H1 (cell line): ENCODE data around the gene ANKS1B. TPM values are rescaled to one million over a fixed set of nuclear protein-coding genes. Genes with fewer than 3 reads are reported as not detected.

Experiments
- CTCF ChIA-PET: fragments of 300-600 bp; sonication (Branson Sonifier 250); formaldehyde crosslinking; loops from one replicate; lab custom pipeline; 2021; ENCODE audit not compliant: partially characterized antibody; lab: Charles Lee
- POLR2A ChIA-PET: fragments of 300-600 bp; sonication (Branson Sonifier 250); formaldehyde crosslinking; loops from one replicate; lab custom pipeline; 2021; ENCODE audit warnings: inconsistent platforms; ENCODE audit not compliant: partially characterized antibody; lab: Charles Lee
- DNase-seq, 2 experiments: peaks; one replicate each; pipeline versions ENCODE4 v3.0.0 to v3.0.0-alpha.2; 2010 to 2022; ENCODE audit warnings: low spot score in 2 of 2, low read depth in 1 of 2, mixed read lengths in 1 of 2
- FAIRE-seq: peaks from 2 replicates; lab custom pipeline; 2011; peaks lifted over from hg19 to GRCh38; lab: Jason Lieb, UNC
- H2AFZ ChIP-seq: 2 replicates; pipeline ENCODE4 v1.8.1; 2012; ENCODE audit warnings: low read length, inconsistent platforms
- H2AK5ac ChIP-seq: 2 replicates; pipeline ENCODE4 v1.6.1; 2013; ENCODE audit warnings: low read depth, low read length
- H2BK120ac ChIP-seq: replicated peaks from 2 replicates; pipeline ENCODE3; 2013; ENCODE audit warnings: low read depth, low read length, inconsistent platforms
- H2BK12ac ChIP-seq: 2 replicates; pipeline ENCODE4 v1.6.1; 2013; ENCODE audit warnings: low read depth, low read length
- H2BK15ac ChIP-seq: 2 replicates; pipeline ENCODE4 v1.6.1; 2013; ENCODE audit warnings: low read length
- H2BK20ac ChIP-seq: 2 replicates; pipeline ENCODE4 v1.6.1; 2013; ENCODE audit warnings: low read length
- H2BK5ac ChIP-seq: 2 replicates; pipeline ENCODE4 v1.6.1; 2013; ENCODE audit warnings: low read depth, low read length
- H3K14ac ChIP-seq: 2 replicates; pipeline ENCODE4 v1.6.1; 2013; ENCODE audit warnings: inconsistent platforms; ENCODE audit not compliant: insufficient read length
- H3K18ac ChIP-seq: 2 replicates; pipeline ENCODE4 v1.6.1; 2013; ENCODE audit warnings: low read length; ENCODE audit errors: extremely low read depth
- H3K23ac ChIP-seq: 2 replicates; pipeline ENCODE4 v1.6.1; 2013; ENCODE audit warnings: inconsistent platforms; ENCODE audit not compliant: insufficient read length
- H3K23me2 ChIP-seq: 2 replicates; pipeline ENCODE4 v1.6.1; 2013; ENCODE audit warnings: low read depth, low read length
- H3K27ac ChIP-seq: 2 replicates; pipeline ENCODE4 v1.6.1; 2011; ENCODE audit warnings: low read depth, low read length, inconsistent platforms
- H3K27me3 ChIP-seq, 4 experiments: replicated peaks in 1 of 4; 1 replicate in 1 of 4; 2 replicates in 3 of 4; pipeline versions ENCODE4 v1.6.1 to v1.8.1; 2011 to 2013; ENCODE audit warnings: low read length in 3 of 4, mild to moderate bottlenecking in 3 of 4, inconsistent platforms in 2 of 4, mixed read lengths in 2 of 4, moderate library complexity in 1 of 4; ENCODE audit not compliant: control insufficient read depth in 3 of 4, insufficient read depth in 3 of 4; ENCODE audit errors: extremely low read depth in 1 of 4
- H3K36me3 ChIP-seq, 4 experiments: 2 replicates each; pipeline versions ENCODE4 v1.6.1 to v1.8.1; 2011 to 2013; ENCODE audit warnings: mild to moderate bottlenecking in 4 of 4, low read length in 3 of 4, moderate library complexity in 2 of 4, control low read depth in 1 of 4, inconsistent platforms in 1 of 4; ENCODE audit not compliant: insufficient read depth in 4 of 4, control insufficient read depth in 2 of 4
- H3K4ac ChIP-seq: replicated peaks from 2 replicates; pipeline ENCODE3; 2013; ENCODE audit warnings: low read length, low read depth, mixed read lengths, inconsistent platforms; ENCODE audit not compliant: insufficient read length
- H3K4me1 ChIP-seq, 4 experiments: replicated peaks in 1 of 4; 1 replicate in 1 of 4; 2 replicates in 3 of 4; pipeline versions ENCODE4 v1.6.1 to v1.8.1; 2011 to 2013; ENCODE audit warnings: low read length in 3 of 4, inconsistent platforms in 2 of 4, mixed read lengths in 1 of 4; ENCODE audit not compliant: insufficient read depth in 4 of 4, control insufficient read depth in 3 of 4
- H3K4me2 ChIP-seq, 2 experiments: 2 replicates each; pipeline versions ENCODE4 v1.6.1 to v1.8.1; 2011 to 2013; ENCODE audit warnings: low read depth in 2 of 2, low read length in 2 of 2, control low read depth in 1 of 2, inconsistent platforms in 1 of 2, mild to moderate bottlenecking in 1 of 2; ENCODE audit not compliant: insufficient read depth in 1 of 2
- H3K4me3 ChIP-seq, 4 experiments: fragments of 200-600, 300-600 bp in 1 of 4; sonication (generic), shearing (Covaris generic), sonication (Bioruptor Twin) in 1 of 4; 2 replicates each; pipeline versions ENCODE4 v1.5.1 to v1.8.1; 2011 to 2016; ENCODE audit warnings: low read length in 4 of 4, low read depth in 3 of 4, control low read depth in 2 of 4, inconsistent platforms in 2 of 4, mild to moderate bottlenecking in 2 of 4, mixed read lengths in 1 of 4, moderate library complexity in 1 of 4; ENCODE audit not compliant: insufficient read depth in 2 of 4; ENCODE audit errors: extremely low read depth in 1 of 4
- H3K56ac ChIP-seq: replicated peaks from 2 replicates; pipeline ENCODE3; 2013; ENCODE audit warnings: low read depth, mild to moderate bottlenecking, mixed read lengths, low read length, inconsistent platforms; ENCODE audit not compliant: insufficient read length
- H3K79me1 ChIP-seq: 2 replicates; pipeline ENCODE4 v1.6.1; 2013; ENCODE audit warnings: low read depth, low read length, control low read depth
- H3K79me2 ChIP-seq, 2 experiments: 2 replicates each; pipeline versions ENCODE4 v1.6.1 to v1.8.1; 2012 to 2013; ENCODE audit warnings: low read length in 2 of 2, mild to moderate bottlenecking in 2 of 2, inconsistent platforms in 1 of 2; ENCODE audit not compliant: insufficient read depth in 2 of 2, control insufficient read depth in 1 of 2
- H3K9ac ChIP-seq, 4 experiments: replicated peaks in 1 of 4; 1 replicate in 1 of 4; 2 replicates in 3 of 4; pipeline versions ENCODE4 v1.6.1 to v1.8.1; 2011 to 2013; ENCODE audit warnings: low read depth in 3 of 4, low read length in 3 of 4, control low read depth in 2 of 4, mild to moderate bottlenecking in 2 of 4, moderate library complexity in 2 of 4, inconsistent platforms in 1 of 4; ENCODE audit errors: extremely low read depth in 1 of 4
- H3K9me3 ChIP-seq, 2 experiments: 2 replicates each; pipeline versions ENCODE4 v1.6.1 to v1.8.1; 2012 to 2013; ENCODE audit warnings: mild to moderate bottlenecking in 2 of 2, moderate library complexity in 2 of 2, control low read depth in 1 of 2, inconsistent platforms in 1 of 2, low read depth in 1 of 2, low read length in 1 of 2, mixed read lengths in 1 of 2; ENCODE audit not compliant: insufficient read depth in 2 of 2
- H4K20me1 ChIP-seq, 2 experiments: replicated peaks in 1 of 2; 2 replicates each; pipeline versions ENCODE3 to v1.8.1; 2011 to 2013; ENCODE audit warnings: inconsistent platforms in 2 of 2, low read length in 2 of 2, mild to moderate bottlenecking in 1 of 2; ENCODE audit not compliant: insufficient read depth in 2 of 2, control insufficient read depth in 1 of 2
- H4K5ac ChIP-seq: 2 replicates; pipeline ENCODE4 v1.6.1; 2013; ENCODE audit warnings: low read length, low read depth, mixed read lengths, inconsistent platforms; ENCODE audit not compliant: insufficient read length
- H4K8ac ChIP-seq: 2 replicates; pipeline ENCODE4 v1.8.0; 2013; ENCODE audit warnings: mild to moderate bottlenecking, moderate library complexity, low read length, inconsistent platforms; ENCODE audit not compliant: insufficient read depth; ENCODE audit errors: extremely low read depth
- H4K91ac ChIP-seq: replicated peaks from 2 replicates; pipeline ENCODE3; 2013; ENCODE audit warnings: low read length, mixed read lengths, inconsistent platforms; ENCODE audit not compliant: insufficient read length
- JUND ChIP-seq: IDR thresholded peaks from 2 replicates; pipeline ENCODE4 v1.6.1; 2011; ENCODE audit warnings: mild to moderate bottlenecking, improper control_type of control experiment, low read length
- NANOG ChIP-seq: IDR thresholded peaks from 2 replicates; pipeline ENCODE4 v1.6.1; 2011; ENCODE audit warnings: low read length, low read depth, mild to moderate bottlenecking, inconsistent platforms; ENCODE audit not compliant: insufficient read depth, poor library complexity, severe bottlenecking
- SIN3A ChIP-seq, 2 experiments: IDR thresholded peaks in 1 of 2; conservative IDR thresholded peaks in 1 of 2; 2 replicates each; pipeline ENCODE4 v1.6.1; 2011 to 2012; ENCODE audit warnings: low read length in 2 of 2, improper control_type of control experiment in 1 of 2, low read depth in 1 of 2, mild to moderate bottlenecking in 1 of 2
- WGBS, 2 experiments: shearing (Covaris generic) in 1 of 2; methylation state at CpG; one replicate each; pipeline versions ENCODE4 v1.1.6 to v1.1.7; 2013 to 2015; ENCODE audit warnings: low lambda C conversion rate in 2 of 2, mixed read lengths in 2 of 2, inconsistent platforms in 1 of 2, low coverage in 1 of 2, missing lambda C conversion rate in 1 of 2; ENCODE audit not compliant: insufficient replicate concordance in 2 of 2, insufficient coverage in 1 of 2, insufficient read length in 1 of 2; ENCODE audit errors: extremely low coverage in 1 of 2, missing lambda C conversion rate in 1 of 2; 5-methylcytosine and 5-hydroxymethylcytosine counted together
- polyA plus RNA-seq, 7 experiments: library from polyadenylated mRNA; depleted of rRNA in 3 of 7; stranded (reverse) in 5 of 7; unstranded in 2 of 7; fragments of >200 nt in 5 of 7; fragments of 200-250 nt in 2 of 7; gene quantifications; 1 replicate in 5 of 7; 2 replicates in 1 of 7; 4 replicates in 1 of 7; pipeline versions ENCODE4 v1.2.1 to v1.2.3, GENCODE V29; 2011 to 2013; ENCODE audit warnings: missing spikeins in 2 of 7, mixed read lengths in 2 of 7
- total RNA-seq: library from RNA; stranded (reverse); fragmentation: NEBNext Ultra II Directional; extraction: Animal tissue kit (Norgen Biotek cat#: 25700); gene quantifications from 2 replicates; pipeline ENCODE4 v1.2.1, GENCODE V29; 2021
- TF ChIP-seq, protein P1 (sequence below): IDR thresholded peaks from 2 replicates; pipeline ENCODE4 v1.6.1; 2012; ENCODE audit warnings: inconsistent platforms

Gene ANKS1B
- total and polyA plus RNA-seq, 2 of the 8 experiments (the other 6 are each of a cell fraction or from before 2014, with no cell fraction given): 2.7 to 6.1 TPM

DNA sequence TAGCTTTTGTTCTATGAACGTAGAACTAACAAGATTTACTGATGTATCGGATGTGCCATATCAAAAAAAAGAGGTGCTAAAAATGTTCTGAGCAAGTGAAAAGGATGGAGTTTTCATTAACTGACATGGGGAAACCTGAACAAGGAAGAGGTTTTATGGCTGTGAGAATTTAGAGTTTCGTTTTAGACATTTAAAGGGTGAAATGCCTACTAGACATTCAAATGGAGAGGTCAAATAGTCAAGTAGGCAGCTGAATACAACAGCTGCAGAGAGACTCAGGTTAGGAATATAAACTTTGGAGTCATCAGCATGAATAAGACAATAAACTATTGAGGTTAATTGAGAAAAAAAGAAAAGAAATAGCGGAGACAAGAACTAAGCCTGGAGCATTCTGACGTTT is 702.1 kb downstream of the ANKS1B start:
- no peak overlapping the region for H4K5ac ChIP-seq
- no peak overlapping the region for H2BK15ac ChIP-seq
- no peak overlapping the region for H3K56ac ChIP-seq
- H3K4me3 ChIP-seq: no peak overlapping the region
- no peak overlapping the region for H4K8ac ChIP-seq
- H2BK120ac ChIP-seq: no peak overlapping the region
- H4K91ac ChIP-seq: no peak overlapping the region
- no peak overlapping the region for H2BK12ac ChIP-seq
- no peak overlapping the region for H2AFZ ChIP-seq
- H3K9me3 ChIP-seq: no peaks in the 10 kb centered on the region
- H3K4ac ChIP-seq: no peak overlapping the region
- no peak overlapping the region for H3K23ac ChIP-seq
- H3K27ac ChIP-seq: no peak overlapping the region
- H3K23me2 ChIP-seq: peaks cover 2% of the 10 kb centered on the region; the same call in 1 of the 2 replicates
- H3K79me2 ChIP-seq: no peaks in the 10 kb centered on the region
- H3K9ac ChIP-seq: no peak overlapping the region
- 88% methylated on average over 5 of the region's 5 CpGs; no CpG with 5 or more reads in 1 of the 2 experiments for WGBS, 2 experiments
- FAIRE-seq: no peak
- H3K27me3 ChIP-seq: no peaks in the 10 kb centered on the region
- no peaks in the 10 kb centered on the region for H3K79me1 ChIP-seq
- CTCF ChIA-PET: interaction anchor here (0.9 to 6.2 kb wide), 2 partner anchors 108 to 239 kb away, joined by 3 to 62 read pairs; no protein-coding TSS in a partner anchor
- POLR2A ChIA-PET: no interaction called here
- no peak for DNase-seq
- H3K36me3 ChIP-seq: no peaks in the 10 kb centered on the region
- H2BK20ac ChIP-seq: no peak overlapping the region
- H3K14ac ChIP-seq: no peak overlapping the region
- H3K4me2 ChIP-seq: no peak overlapping the region
- no peak overlapping the region for H3K18ac ChIP-seq
- no peaks in the 10 kb centered on the region for H4K20me1 ChIP-seq
- H2BK5ac ChIP-seq: no peak overlapping the region
- H2AK5ac ChIP-seq: no peak overlapping the region
- no peaks in the 10 kb centered on the region for H3K4me1 ChIP-seq
- TF ChIP-seq SIN3A (conservative IDR thresholded peaks at IDR 0.05 in 1 of 2, IDR thresholded peaks at IDR 0.05 in 1 of 2; ENCODE audit: low read depth in 1 of 2, low read length in 2 of 2): no peak
- TF ChIP-seq JUND: no peak
- TF ChIP-seq, protein P1, sequence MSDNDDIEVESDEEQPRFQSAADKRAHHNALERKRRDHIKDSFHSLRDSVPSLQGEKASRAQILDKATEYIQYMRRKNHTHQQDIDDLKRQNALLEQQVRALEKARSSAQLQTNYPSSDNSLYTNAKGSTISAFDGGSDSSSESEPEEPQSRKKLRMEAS: no peak
- no peak for TF ChIP-seq NANOG
